Endometrial microvascular endothelial cells (primary cell): ENCODE data around the gene AGTRAP. TPM values are rescaled to one million over a fixed set of nuclear protein-coding genes. Genes with fewer than 3 reads are reported as not detected.

ENCODE experiments used
- in situ Hi-C: cut with HindIII; loops from 2 replicates; pipeline ENCODE4 v1.10.0; 2017; ENCODE audit warnings: low sequenced_read_pairs, low pct_unique_long_range_greater_than_20kb; ENCODE audit errors: inconsistent ontology term
- total RNA-seq: library from RNA; depleted of rRNA; stranded (reverse); fragments of >200 nt; gene quantifications from one replicate; pipeline ENCODE4 v1.2.3, GENCODE V29; 2015; ENCODE audit errors: inconsistent ontology term

AGTRAP gene
- total RNA-seq, 1 donor from 2014 or later = 79.3 TPM

DNA sequence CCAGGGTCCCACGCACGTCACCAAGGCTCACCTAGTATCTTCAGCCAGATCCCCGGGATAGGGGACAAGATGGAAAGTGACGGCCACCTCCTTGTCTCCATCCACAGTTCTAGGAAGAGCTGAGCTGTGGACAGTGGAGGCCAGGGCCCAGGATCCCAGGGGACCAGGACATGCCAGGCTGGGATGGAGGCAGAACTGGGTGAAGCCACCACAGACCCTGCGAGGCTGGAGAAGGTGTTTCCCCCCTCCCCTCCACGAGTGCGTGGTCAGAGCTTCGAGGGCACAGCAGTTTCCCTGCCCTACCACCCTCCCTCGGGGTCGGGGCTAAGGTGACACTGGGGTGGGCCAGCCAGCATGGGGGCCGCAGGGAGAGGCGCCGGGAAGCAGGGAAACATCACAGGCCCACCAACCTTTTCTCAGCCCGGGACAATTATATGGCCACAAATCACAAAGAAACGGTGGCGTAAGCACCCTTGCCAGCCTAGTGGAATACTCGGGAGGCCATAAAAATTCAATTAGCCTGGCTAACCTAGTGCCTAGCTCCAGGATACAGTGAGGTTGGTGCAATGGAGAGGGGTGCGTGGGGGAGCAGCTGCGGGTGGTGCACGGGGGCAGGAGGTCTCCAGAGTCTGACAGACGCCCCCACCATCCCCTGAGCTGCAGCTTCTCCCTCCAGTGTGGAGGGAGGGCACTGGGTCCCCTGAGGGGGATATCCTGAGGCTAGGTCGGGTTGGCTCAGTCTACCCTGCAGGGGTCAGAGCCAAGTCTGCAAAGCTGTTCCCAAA is 31.1 kb upstream of the AGTRAP start:
- in situ Hi-C loops = no loop called here

DNA sequence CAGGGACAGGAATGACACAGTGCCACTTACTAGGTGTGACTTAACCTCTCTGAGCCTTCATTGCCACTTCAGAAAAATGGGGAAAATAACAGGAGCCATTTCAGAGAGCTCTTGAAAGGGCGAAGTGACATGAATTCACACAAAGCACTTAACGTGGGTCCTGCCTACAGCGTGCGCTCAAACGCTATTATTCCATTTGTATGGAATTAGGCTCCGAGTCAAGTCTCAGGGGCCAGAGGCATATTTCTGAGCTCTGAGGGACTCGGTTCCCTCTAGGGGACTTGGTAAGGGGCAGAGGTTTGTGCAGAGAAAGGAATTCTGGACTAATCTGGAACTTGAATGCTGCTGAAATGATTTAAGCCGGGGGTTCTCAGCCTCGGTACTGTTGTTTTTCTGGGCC is 30.3 kb upstream of the AGTRAP start:
- in situ Hi-C loops = no loop called here

DNA sequence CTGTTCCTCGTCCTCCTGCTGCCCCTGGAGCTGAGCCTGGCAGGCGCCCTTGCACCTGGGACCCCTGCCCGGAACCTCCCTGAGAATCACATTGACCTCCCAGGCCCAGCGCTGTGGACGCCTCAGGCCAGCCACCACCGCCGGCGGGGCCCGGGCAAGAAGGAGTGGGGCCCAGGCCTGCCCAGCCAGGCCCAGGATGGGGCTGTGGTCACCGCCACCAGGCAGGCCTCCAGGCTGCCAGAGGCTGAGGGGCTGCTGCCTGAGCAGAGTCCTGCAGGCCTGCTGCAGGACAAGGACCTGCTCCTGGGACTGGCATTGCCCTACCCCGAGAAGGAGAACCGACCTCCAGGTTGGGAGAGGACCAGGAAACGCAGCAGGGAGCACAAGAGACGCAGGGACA is 29.6 kb upstream of the AGTRAP start:
- in situ Hi-C loops = no loop called here

- in situ Hi-C loops = no loop called here
These were observed 28.2 kb upstream of the AGTRAP start for GRCh38 chr1:11707621-11708276.

GRCh38 chr1:11708554-11709350 is 27.2 kb upstream of the AGTRAP start:
- in situ Hi-C loops = no loop called here

- in situ Hi-C loops = loop anchor here (10.0 kb wide), 1 partner anchor 47 kb away; the partner anchor contains the start of gene FBXO6
These were observed 24.4 kb upstream of the AGTRAP start for GRCh38 chr1:11711490-11711889.

- in situ Hi-C loops = loop anchor here (10.0 kb wide), 1 partner anchor 47 kb away; the partner anchor contains the start of gene FBXO6
These were observed 23.7 kb upstream of the AGTRAP start for GRCh38 chr1:11712285-11712684.

- in situ Hi-C loops = loop anchor here (10.0 kb wide), 1 partner anchor 48 kb away; the partner anchor contains the start of gene FBXO6
These were observed 22.8 kb upstream of the AGTRAP start for GRCh38 chr1:11713095-11713494.

DNA sequence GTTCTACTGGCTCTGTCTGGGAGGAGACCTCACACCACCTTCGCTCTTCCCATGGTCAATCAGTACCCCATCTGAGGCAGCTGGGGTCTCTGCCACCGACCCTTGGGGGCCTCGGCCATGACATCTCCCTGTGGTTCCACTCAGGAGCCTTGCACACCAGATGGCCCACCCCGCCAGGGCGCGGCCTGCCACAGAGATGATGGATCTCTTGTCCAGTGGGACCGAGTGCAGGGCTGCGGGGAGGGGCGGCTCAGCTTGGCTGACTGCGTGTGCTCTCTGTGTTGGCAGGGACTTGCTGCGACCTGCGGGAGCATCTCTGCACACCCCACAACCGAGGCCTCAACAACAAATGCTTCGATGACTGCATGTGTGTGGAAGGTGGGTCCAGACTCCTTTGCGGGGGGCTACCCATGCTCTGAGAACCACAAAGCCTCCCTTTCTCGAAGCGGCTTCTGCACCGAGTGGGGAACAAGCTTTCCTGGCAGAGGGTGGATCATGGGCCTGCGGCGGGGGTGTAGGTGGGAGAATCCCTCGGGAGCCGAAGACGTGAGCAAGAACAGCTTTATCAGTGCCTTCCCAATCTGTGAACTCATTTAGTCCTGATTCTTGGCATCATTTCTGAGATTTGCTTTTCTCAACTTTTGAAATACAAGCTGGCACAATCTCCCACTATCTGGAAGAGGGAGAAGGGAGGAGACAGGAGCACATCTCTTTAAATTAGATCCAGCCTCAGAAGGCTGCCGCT is 20.9 kb upstream of the AGTRAP start:
- in situ Hi-C loops = loop anchor here (10.0 kb wide), 1 partner anchor 50 kb away; the partner anchor contains the start of gene FBXO6

DNA sequence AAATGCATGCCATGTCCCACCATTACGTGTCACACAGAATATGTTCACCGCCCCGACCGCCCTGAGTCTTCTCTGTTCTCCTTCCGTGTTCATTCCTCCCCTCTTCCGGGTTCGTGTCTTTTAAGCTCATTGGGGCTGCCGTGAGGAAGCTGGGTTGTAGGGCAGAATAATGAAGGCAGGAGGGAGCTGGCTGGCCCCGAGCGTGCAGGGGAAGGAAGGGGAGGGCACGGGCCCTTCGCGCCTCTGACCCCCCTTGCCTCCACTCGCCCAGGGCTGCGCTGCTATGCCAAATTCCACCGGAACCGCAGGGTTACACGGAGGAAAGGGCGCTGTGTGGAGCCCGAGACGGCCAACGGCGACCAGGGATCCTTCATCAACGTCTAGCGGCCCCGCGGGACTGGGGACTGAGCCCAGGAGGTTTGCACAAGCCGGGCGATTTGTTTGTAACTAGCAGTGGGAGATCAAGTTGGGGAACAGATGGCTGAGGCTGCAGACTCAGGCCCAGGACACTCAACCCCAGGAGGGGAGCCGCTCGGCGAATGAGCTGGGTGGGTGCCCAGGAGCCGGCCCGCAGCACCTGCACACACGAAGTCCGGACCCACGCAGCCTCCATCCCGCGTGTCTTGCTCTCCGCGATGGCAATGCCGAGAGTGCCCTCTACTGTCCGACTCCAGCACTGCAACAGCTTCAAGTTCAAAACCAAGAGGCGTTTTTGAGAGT is 16.5 kb upstream of the AGTRAP start:
- in situ Hi-C loops = loop anchor here (10.0 kb wide), 1 partner anchor 55 kb away; the partner anchor contains the start of gene FBXO6

DNA sequence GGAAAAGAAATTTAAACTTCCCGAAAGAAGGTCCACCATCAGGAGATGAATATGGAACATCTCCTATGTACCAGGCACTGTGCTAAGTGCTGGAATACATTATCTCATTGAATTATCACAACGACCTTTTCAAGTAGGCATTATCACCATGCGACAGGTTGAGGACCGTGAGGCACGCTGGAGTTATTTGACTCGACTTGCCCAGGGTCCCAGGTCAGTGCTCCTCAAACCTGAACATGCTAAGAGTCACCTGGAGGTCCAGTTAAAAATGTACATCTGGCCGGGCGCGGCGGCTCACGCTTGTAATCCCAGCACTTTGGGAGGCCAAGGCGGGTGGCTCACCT is 15.9 kb upstream of the AGTRAP start:
- in situ Hi-C loops = no loop called here

DNA sequence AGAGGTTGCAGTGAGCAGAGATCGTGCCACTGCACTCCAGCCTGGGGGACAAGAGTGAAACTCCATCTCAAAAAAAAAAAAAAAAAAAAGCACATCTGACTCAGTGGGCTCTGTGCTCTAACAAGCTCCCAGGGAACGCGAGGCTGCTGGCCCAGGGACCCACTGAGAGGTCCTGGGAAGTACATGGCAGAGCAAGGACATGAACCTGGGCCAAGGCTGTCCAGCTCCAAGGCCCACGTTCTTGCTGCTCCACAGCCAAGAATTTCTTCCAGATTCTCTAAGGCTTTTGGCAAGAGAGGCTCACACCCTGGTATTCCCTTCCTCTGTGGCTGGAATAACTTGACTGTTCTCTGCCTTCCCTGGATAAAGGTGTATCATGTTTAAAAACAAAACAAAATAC is 15.4 kb upstream of the AGTRAP start:
- in situ Hi-C loops = no loop called here

- in situ Hi-C loops = no loop called here
These were observed 14.6 kb upstream of the AGTRAP start for GRCh38 chr1:11721311-11721710.

- in situ Hi-C loops = no loop called here
These were observed 13.4 kb upstream of the AGTRAP start for GRCh38 chr1:11722538-11722937.

DNA sequence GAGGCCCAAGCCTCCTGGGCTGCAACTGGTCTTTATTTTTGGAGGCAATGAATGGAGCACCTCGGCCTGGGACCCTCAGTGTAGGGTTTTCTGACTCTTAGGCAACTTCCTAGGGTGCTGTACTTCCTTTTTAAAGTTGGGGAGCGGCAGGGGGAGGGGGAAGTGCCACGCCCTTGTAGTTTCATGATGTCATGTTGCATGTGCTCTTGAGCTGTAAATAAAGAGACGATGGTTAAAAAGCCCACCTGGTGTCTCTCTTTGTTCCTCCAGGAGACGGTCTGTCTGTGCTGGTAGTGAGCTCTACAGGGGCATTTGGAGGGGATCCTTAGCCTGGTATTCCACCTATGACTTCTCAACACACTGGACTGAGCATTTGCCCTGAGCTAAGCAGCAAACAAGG is 10.3 kb upstream of the AGTRAP start:
- in situ Hi-C loops = no loop called here

GRCh38 chr1:11727119-11727518 is 8.8 kb upstream of the AGTRAP start:
- in situ Hi-C loops = no loop called here

DNA sequence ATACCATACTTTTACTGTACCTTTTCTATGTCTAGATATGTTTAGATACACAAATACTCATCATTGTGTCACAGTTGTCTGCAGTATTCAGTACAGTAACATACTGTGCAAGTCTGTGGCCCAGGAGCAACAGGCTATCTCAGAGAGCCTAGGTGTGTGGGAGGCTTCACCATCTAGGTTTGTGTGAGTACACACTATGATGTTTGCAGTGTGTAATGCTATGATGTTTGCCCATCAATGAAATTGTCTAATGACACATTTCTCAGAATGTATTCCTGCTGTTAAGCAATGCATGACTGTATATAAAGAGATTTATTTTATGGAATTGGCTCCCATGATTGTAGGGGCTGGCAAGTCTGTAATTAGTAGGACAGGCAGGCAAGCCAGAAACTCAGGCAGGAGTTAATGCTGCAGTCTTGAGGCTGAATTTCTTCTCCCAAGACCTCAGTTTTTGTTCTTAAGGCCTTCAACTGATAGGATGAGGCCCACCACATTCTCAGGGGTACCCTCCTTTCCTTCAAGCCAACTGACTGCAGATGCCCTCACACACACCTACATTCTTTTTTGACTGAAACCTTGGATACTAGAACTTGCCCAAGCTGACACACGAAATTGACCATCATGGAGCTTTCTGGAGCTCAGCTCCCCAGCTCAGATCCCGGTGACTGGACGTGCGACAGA is 7.7 kb upstream of the AGTRAP start:
- in situ Hi-C loops = no loop called here

- in situ Hi-C loops = no loop called here
These were observed 6.8 kb upstream of the AGTRAP start for GRCh38 chr1:11729155-11729497.
